PC-9 (cell line): Measurements from ENCODE around the gene KRT79. TPM values are rescaled to one million over a fixed set of nuclear protein-coding genes. Genes with fewer than 3 reads are reported as not detected.

Experiments
- BruUV-seq: library from RNA; stranded (reverse); fragments of 400-500 nt; replicated peaks from 2 replicates; lab custom pipeline; 2021; lab: Mats Ljungman, UMichigan
- CTCF ChIA-PET: fragments of 300-600 bp; sonication (Branson Sonifier 250); formaldehyde crosslinking; loops from one replicate; lab custom pipeline; 2022; ENCODE audit warnings: antibody characterized with exemption; lab: Charles Lee
- POLR2A ChIA-PET: fragments of 300-600 bp; sonication (Branson Sonifier 250); formaldehyde crosslinking; loops from one replicate; lab custom pipeline; 2022; ENCODE audit warnings: antibody characterized with exemption; ENCODE audit not compliant: unreplicated experiment; lab: Charles Lee
- DNase-seq, 2 experiments: peaks; one replicate each; pipeline versions ENCODE4 v3.0.0 to v3.0.0-alpha.2; 2015 to 2022; ENCODE audit warnings: mixed read lengths in 1 of 2
- H2AFZ ChIP-seq: fragments of 200-600 bp; sonication (generic); 2 replicates; pipeline ENCODE4 v1.8.1; 2017; ENCODE audit warnings: antibody characterized with exemption
- H3F3A ChIP-seq: fragments of 200-600 bp; sonication (generic); 2 replicates; pipeline ENCODE4 v1.8.1; 2017; ENCODE audit warnings: antibody characterized with exemption, mild to moderate bottlenecking, low read depth; ENCODE audit not compliant: insufficient read depth
- H3K27ac ChIP-seq: fragments of 200-600 bp; sonication (generic); 2 replicates; pipeline ENCODE4 v1.6.1; 2016; ENCODE audit warnings: mixed run types
- H3K27me3 ChIP-seq: fragments of 200-600 bp; sonication (generic); 2 replicates; pipeline ENCODE4 v1.6.1; 2016; ENCODE audit warnings: low read depth, mixed run types; ENCODE audit not compliant: insufficient read depth
- H3K36me3 ChIP-seq: fragments of 200-600 bp; sonication (generic); 2 replicates; pipeline ENCODE4 v1.6.1; 2016; ENCODE audit warnings: low read depth, mixed run types
- H3K4me1 ChIP-seq: fragments of 200-600 bp; sonication (generic); replicated peaks from 2 replicates; pipeline ENCODE4 v1.6.1; 2016; ENCODE audit warnings: mixed run types; ENCODE audit not compliant: insufficient read depth
- H3K4me2 ChIP-seq: fragments of 200-600 bp; sonication (generic); 2 replicates; pipeline ENCODE4 v1.6.1; 2017; ENCODE audit warnings: mixed run types
- H3K4me3 ChIP-seq: fragments of 200-600 bp; sonication (generic); 2 replicates; pipeline ENCODE4 v1.6.1; 2016; ENCODE audit warnings: mixed run types
- H3K79me2 ChIP-seq: fragments of 200-600 bp; sonication (generic); 2 replicates; pipeline ENCODE4 v1.6.1; 2017; ENCODE audit warnings: low read depth, mixed run types
- H3K9me2 ChIP-seq: fragments of 200-600 bp; sonication (generic); 2 replicates; pipeline ENCODE4 v1.8.1; 2017; ENCODE audit warnings: mild to moderate bottlenecking; ENCODE audit not compliant: insufficient read depth
- H3K9me3 ChIP-seq: fragments of 200-600 bp; sonication (generic); 2 replicates; pipeline ENCODE4 v1.8.1; 2016; ENCODE audit warnings: low read depth; ENCODE audit not compliant: insufficient read depth
- H4K20me1 ChIP-seq: fragments of 200-600 bp; sonication (generic); 2 replicates; pipeline ENCODE4 v1.8.1; 2017; ENCODE audit not compliant: insufficient read depth
- CTCF ChIP-seq: fragments of 200-600 bp; sonication (generic); conservative IDR thresholded peaks from 2 replicates; pipeline ENCODE4 v1.6.1; 2017; ENCODE audit warnings: mixed run types, antibody characterized with exemption, mild to moderate bottlenecking, moderate library complexity
- EZH2 ChIP-seq: fragments of 200-600 bp; sonication (generic); IDR thresholded peaks from 2 replicates; pipeline ENCODE4 v1.8.0; 2017; ENCODE audit warnings: antibody characterized with exemption, low read depth
- intact Hi-C: fragments of 100-400 bp; cut with micrococcal nuclease; formaldehyde crosslinking; loops from one replicate; pipeline ENCODE4 v1.10.0; 2022; ENCODE audit not compliant: unreplicated experiment
- total RNA-seq: library from RNA; stranded (reverse); gene quantifications from 2 replicates; pipeline ENCODE4 v1.2.3, GENCODE V29; 2021

The KRT79 gene
- total RNA-seq, 1 experiment from 2014 or later, result 0.28 TPM

DNA sequence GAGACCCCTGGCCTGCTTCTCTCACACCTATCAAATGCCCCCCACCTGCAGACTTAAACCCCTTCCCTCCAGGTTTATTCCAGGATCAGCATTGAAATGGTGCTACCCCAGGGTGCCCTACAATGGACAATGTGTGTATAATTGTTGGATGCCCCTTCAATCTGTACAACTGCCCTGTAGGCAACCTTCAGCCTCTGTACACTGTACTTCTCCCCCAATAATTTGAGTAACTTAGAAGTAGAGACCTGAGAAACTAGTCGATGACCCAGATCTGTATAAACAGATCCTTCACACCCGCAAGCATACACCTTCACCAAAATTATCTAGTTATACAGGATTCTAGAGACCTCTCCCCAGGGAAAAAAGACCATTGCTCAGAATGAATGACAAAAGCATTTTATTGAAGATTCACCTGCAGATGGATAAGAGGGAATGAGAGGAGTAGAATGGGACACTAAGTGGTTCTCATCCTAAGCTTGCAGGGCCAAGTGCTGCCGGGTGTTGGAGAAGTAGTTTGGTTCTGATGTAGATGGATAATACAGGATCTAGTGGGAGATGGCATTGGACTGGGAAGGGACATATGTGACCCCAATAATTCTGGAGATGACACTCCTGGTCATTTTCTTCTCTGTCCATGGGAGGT is 27.8 kb downstream of the KRT79 start:
- Histone ChIP-seq H3K9me3 (no peaks in the 10 kb centered on the region), H3K36me3 (no peaks in the 10 kb centered on the region), H3K4me2 (no peak overlapping the region), H3K27me3 (no peaks in the 10 kb centered on the region), H3K4me3 (no peak overlapping the region), H3K27ac (no peak overlapping the region), H3K9me2 (no peaks in the 10 kb centered on the region), H3K79me2 (no peaks in the 10 kb centered on the region), H4K20me1 (no peaks in the 10 kb centered on the region), H2AFZ (no peak overlapping the region), H3K4me1 (peaks cover 8% of the 10 kb centered on the region), H3F3A (peaks cover 5% of the 10 kb centered on the region; the same call in 1 of the 2 replicates)
- DNase-seq, result no peak
- BruUV-seq, result no TSS peak
- no peak for TF ChIP-seq EZH2
- no peak for TF ChIP-seq CTCF
- intact Hi-C loops, result no loop called here
- CTCF ChIA-PET, result no interaction called here
- POLR2A ChIA-PET, result no interaction called here

DNA sequence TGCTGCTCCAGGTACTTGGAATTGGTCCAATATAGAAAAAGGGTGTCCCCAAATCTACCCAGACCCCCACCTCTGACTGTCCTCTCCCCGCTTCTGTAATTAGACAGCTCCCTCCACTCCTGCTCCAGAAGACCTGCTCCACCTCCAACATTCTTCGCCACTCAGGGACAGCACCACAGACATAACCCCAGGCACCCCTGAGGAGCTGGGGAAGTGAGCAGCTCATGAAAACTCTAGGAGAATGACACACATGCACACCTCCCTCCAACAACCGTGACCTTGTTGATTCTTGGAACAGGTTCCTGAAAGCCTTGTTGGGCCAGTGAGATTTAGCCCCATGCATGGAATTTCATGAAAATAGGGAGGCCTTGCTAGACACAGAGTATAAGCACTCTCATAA is 28.4 kb downstream of the KRT79 start:
- no peaks in the 10 kb centered on the region for H3K9me2 ChIP-seq
- POLR2A ChIA-PET, result interaction anchor here (0.6 kb wide), 2 partner anchors 455 to 662 kb away, joined by 3 to 8 read pairs; no protein-coding TSS in a partner anchor
- intact Hi-C loops, result no loop called here
- no peak overlapping the region for H3K4me3 ChIP-seq
- H3K27me3 ChIP-seq, result no peaks in the 10 kb centered on the region
- H3K27ac ChIP-seq, result no peak overlapping the region
- H3K79me2 ChIP-seq, result no peaks in the 10 kb centered on the region
- H3K4me1 ChIP-seq, result peaks cover 14% of the 10 kb centered on the region
- no peak overlapping the region for H3K4me2 ChIP-seq
- H3K9me3 ChIP-seq, result no peaks in the 10 kb centered on the region
- no TSS peak for BruUV-seq
- no peak for TF ChIP-seq CTCF
- no peak for TF ChIP-seq EZH2
- no peaks in the 10 kb centered on the region for H3K36me3 ChIP-seq
- no peaks in the 10 kb centered on the region for H4K20me1 ChIP-seq
- DNase-seq, result peak in 1 of 2 experiments; percentile 47
- H3F3A ChIP-seq, result peaks cover 10% of the 10 kb centered on the region; the same call in 1 of the 2 replicates
- CTCF ChIA-PET, result interaction anchor here (0.6 kb wide), 1 partner anchor 37 kb away, joined by 6 read pairs; no protein-coding TSS in a partner anchor
- no peak overlapping the region for H2AFZ ChIP-seq

- Histone ChIP-seq H3K36me3 (no peaks in the 10 kb centered on the region), H4K20me1 (no peaks in the 10 kb centered on the region), H3K9me3 (no peaks in the 10 kb centered on the region), H3K4me3 (no peak overlapping the region), H3K27me3 (no peaks in the 10 kb centered on the region), H2AFZ (no peak overlapping the region), H3K79me2 (no peaks in the 10 kb centered on the region), H3F3A (peaks cover 18% of the 10 kb centered on the region; the same call in 1 of the 2 replicates), H3K4me2 (no peak overlapping the region), H3K27ac (no peak overlapping the region), H3K9me2 (no peaks in the 10 kb centered on the region), H3K4me1 (peaks cover 21% of the 10 kb centered on the region)
- intact Hi-C loops, result no loop called here
- POLR2A ChIA-PET, result interaction anchor here (0.6 kb wide), 2 partner anchors 42 to 661 kb away, joined by 3 read pairs; no protein-coding TSS in a partner anchor
- BruUV-seq, result no TSS peak
- DNase-seq, result peak in 1 of 2 experiments; percentile 63
- TF ChIP-seq CTCF (no peak), EZH2 (no peak)
- CTCF ChIA-PET, result interaction anchor here (0.6 kb wide), 2 partner anchors 38 to 80 kb away, joined by 6 to 19 read pairs; no protein-coding TSS in a partner anchor
Measured at GRCh38 chr12:52805000-52805399, 29.1 kb downstream of the KRT79 start.
